ENCODE measurements around the gene AURKAIP1. TPM values are rescaled to one million over a fixed set of nuclear protein-coding genes. Genes with fewer than 3 reads are reported as not detected.
"Not testable (repeated sequence)": the region's sequence is repeated elsewhere in the genome, so short reads cannot be mapped to it uniquely, and the experiment has no call there.

AURKAIP1 gene
- polyA plus RNA-seq, 2 of the 4 experiments (the other 2 are of a cell fraction), result 62.0 to 102 TPM

DNA sequence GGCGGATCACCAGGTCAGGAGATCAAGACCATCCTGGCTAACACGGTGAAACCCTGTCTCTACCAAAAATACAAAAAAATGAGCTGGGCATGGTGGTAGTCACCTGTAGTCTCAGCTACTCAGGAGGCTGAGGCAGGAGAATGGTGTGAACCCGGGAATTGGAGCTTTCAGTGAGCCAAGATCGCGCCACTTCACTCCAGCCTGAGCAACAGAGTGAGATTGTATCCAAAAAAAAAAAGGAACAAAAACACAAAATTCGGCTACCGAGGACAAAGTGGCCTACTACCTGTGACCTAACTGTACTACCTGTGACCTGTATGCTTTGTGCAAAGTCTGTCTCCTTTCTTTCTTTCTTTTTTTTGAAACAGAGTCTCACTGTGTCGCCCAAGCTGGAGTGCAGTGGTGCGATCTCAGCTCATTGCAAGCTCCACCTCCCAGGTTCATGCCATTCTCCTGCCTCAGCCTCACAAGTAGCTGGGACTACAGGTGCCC, 27.9 kb upstream of the AURKAIP1 start:
- not testable (repeated sequence) for FAIRE-seq; H3K4me2 ChIP-seq; H3K27ac ChIP-seq; H3K9me3 ChIP-seq; H3K4me3 ChIP-seq; DNase-seq (ENCODE audit: low read depth in 1 of 2, low spot score in 1 of 2); ATAC-seq
- ChIA-PET CTCF (interaction anchor here (0.9 to 2.3 kb wide), 5 partner anchors 11 to 102 kb away, joined by 3 to 13 read pairs (median 5); no protein-coding TSS in a partner anchor), POLR2A (interaction anchor here (0.9 kb wide), 1 partner anchor 988 kb away, joined by 3 read pairs; the partner anchor contains the start of genes MORN1 and RER1)
- 95% methylated on average over 9 of the region's 9 CpGs for WGBS (ENCODE audit: missing lambda C conversion rate)
- H3K4me1 ChIP-seq, result peaks cover 31% of the 10 kb centered on the region

DNA sequence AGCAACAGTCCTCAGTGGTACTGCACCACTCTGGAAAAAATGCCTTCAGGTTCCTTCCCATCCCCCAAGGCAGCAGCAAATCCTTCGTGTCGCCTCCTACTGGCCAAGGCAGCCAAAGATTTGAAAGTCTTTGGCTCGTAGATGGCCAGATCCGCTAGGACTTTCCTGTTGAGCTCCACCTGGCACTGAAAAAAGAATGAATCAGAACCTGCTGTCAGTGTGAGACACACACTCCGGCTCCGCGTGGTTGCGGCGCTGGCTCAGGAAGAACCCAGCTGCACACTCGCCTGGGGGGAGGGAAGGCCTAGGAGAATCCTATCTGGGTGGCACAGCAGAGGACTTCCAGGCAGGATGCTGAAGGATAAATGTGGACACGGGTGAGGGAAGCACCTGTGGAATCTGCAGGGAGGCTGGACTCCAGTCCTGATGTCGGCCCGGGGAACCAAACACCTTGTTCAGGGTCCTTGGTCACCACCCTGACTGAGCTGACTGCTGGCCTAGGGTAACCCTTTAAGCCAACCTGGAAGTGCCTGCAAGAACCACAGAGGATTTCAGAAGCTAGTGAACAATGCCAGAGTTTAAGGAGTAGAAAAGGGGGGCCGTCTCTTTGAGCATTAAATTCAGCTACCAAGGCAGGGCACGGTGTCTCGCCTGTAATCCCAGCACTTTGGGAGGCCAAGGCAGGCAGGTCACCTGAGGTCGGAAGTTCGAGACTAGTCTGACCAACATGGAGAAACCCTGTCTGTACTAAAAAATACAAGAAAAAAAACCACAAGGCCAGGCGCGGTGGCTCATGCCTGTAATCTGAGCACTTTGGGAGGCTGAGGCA, 27.3 kb upstream of the AURKAIP1 start:
- CTCF ChIA-PET, result interaction anchor here (0.6 to 2.3 kb wide), 12 partner anchors 10 to 108 kb away, joined by 3 to 13 read pairs (median 4); partner anchors contain the start of gene AURKAIP1
- peak; percentile 51 to 71 for DNase-seq (ENCODE audit: low read depth in 1 of 2, low spot score in 1 of 2)
- no peak for FAIRE-seq
- TF ChIP-seq TP53 (CRISPR knock-in tag; IDR thresholded peaks at IDR 0.05) (no peak), BCL3 (IDR thresholded peaks at IDR 0.05) (0 out of 3 replicates have a peak, but pooled peaks have one; percentile 14)
- TF ChIP-seq, protein P1, sequence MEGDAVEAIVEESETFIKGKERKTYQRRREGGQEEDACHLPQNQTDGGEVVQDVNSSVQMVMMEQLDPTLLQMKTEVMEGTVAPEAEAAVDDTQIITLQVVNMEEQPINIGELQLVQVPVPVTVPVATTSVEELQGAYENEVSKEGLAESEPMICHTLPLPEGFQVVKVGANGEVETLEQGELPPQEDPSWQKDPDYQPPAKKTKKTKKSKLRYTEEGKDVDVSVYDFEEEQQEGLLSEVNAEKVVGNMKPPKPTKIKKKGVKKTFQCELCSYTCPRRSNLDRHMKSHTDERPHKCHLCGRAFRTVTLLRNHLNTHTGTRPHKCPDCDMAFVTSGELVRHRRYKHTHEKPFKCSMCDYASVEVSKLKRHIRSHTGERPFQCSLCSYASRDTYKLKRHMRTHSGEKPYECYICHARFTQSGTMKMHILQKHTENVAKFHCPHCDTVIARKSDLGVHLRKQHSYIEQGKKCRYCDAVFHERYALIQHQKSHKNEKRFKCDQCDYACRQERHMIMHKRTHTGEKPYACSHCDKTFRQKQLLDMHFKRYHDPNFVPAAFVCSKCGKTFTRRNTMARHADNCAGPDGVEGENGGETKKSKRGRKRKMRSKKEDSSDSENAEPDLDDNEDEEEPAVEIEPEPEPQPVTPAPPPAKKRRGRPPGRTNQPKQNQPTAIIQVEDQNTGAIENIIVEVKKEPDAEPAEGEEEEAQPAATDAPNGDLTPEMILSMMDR (IDR thresholded peaks at IDR 0.05), result peak; percentile 57
- Histone ChIP-seq H3K4me1 (peaks cover 37% of the 10 kb centered on the region), H3K27ac (no peak overlapping the region), H3K9me3 (no peaks in the 10 kb centered on the region), H3K4me3 (no peak overlapping the region), H3K4me2 (no peak overlapping the region; the same call in 2 of the 3 replicates)
- POLR2A ChIA-PET, result interaction anchor here (0.9 to 1.1 kb wide), 3 partner anchors 24 to 989 kb away, joined by 3 to 6 read pairs (median 3); partner anchors contain the start of genes AURKAIP1, MORN1 and RER1
- WGBS (ENCODE audit: missing lambda C conversion rate), result 68% methylated on average over 20 of the region's 20 CpGs
- ATAC-seq, result peak; percentile 5 to 14; a peak in 3 of 6 replicates

GRCh38 chr1:1401457-1402010, 26.5 kb upstream of the AURKAIP1 start:
- no peaks in the 10 kb centered on the region for H3K9me3 ChIP-seq
- H3K27ac ChIP-seq, result peak overlapping the region in 1 of 2 experiments; percentile 15; a peak in 1 of 6 replicates
- no peak for DNase-seq (ENCODE audit: low read depth in 1 of 2, low spot score in 1 of 2)
- FAIRE-seq, result no peak
- POLR2A ChIA-PET, result interaction anchor here (1.0 to 1.1 kb wide), 2 partner anchors 23 to 26 kb away, joined by 3 to 6 read pairs; partner anchors contain the start of gene AURKAIP1
- ATAC-seq, result no peak
- no peak overlapping the region for H3K4me3 ChIP-seq
- H3K4me2 ChIP-seq, result peak overlapping the region; percentile 79; the same call in 2 of the 3 replicates
- CTCF ChIA-PET, result interaction anchor here (0.6 to 2.3 kb wide), 11 partner anchors 9 to 108 kb away, joined by 3 to 13 read pairs (median 4); partner anchors contain the start of gene AURKAIP1
- 77% methylated on average over 4 of the region's 7 CpGs for WGBS (ENCODE audit: missing lambda C conversion rate)
- H3K4me1 ChIP-seq, result peaks cover 37% of the 10 kb centered on the region
- TF ChIP-seq, protein P1 (IDR thresholded peaks at IDR 0.05), result no peak
- TF ChIP-seq HEYL (CRISPR knock-in tag; IDR thresholded peaks at IDR 0.05), result no peak
- no peak for TF ChIP-seq JUN (IDR thresholded peaks at IDR 0.05)
- no peak for TF ChIP-seq FOSL2 (IDR thresholded peaks at IDR 0.05)
- no peak for TF ChIP-seq FOSL2 (CRISPR knock-in tag; IDR thresholded peaks at IDR 0.05)
- no peak for TF ChIP-seq ATOH8 (CRISPR knock-in tag; IDR thresholded peaks at IDR 0.05; ENCODE audit: low read depth)
- TF ChIP-seq TFCP2L1 (CRISPR knock-in tag; IDR thresholded peaks at IDR 0.05), result no peak
- no peak for TF ChIP-seq CEBPB (IDR thresholded peaks at IDR 0.05)
- TF ChIP-seq BCL3 (IDR thresholded peaks at IDR 0.05), result no peak
- no peak for TF ChIP-seq SREBF2 (IDR thresholded peaks at IDR 0.05)
- no peak for TF ChIP-seq ELK1 (IDR thresholded peaks at IDR 0.05; ENCODE audit: low read depth, low read length)
- TF ChIP-seq, protein P2, sequence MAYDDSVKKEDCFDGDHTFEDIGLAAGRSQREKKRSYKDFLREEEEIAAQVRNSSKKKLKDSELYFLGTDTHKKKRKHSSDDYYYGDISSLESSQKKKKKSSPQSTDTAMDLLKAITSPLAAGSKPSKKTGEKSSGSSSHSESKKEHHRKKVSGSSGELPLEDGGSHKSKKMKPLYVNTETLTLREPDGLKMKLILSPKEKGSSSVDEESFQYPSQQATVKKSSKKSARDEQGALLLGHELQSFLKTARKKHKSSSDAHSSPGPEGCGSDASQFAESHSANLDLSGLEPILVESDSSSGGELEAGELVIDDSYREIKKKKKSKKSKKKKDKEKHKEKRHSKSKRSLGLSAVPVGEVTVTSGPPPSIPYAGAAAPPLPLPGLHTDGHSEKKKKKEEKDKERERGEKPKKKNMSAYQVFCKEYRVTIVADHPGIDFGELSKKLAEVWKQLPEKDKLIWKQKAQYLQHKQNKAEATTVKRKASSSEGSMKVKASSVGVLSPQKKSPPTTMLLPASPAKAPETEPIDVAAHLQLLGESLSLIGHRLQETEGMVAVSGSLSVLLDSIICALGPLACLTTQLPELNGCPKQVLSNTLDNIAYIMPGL (CRISPR knock-in tag; IDR thresholded peaks at IDR 0.05; ENCODE audit: borderline replicate concordance), result no peak
- no peak for TF ChIP-seq HOXA7 (CRISPR knock-in tag; IDR thresholded peaks at IDR 0.05)
- TF ChIP-seq EP300 (IDR thresholded peaks at IDR 0.05), result no peak
- no peak for TF ChIP-seq CHD2 (IDR thresholded peaks at IDR 0.05; ENCODE audit: low read length, partially characterized antibody)
- TF ChIP-seq TP53 (CRISPR knock-in tag; IDR thresholded peaks at IDR 0.05), result no peak
- TF ChIP-seq EHF (CRISPR knock-in tag; IDR thresholded peaks at IDR 0.05), result no peak
